GM19452 (cell line): ENCODE results near the gene POU2F1.
A peak's percentile ranks its signal among the peaks of the same experiment; 100 is the strongest.
"Not testable (repeated sequence)": the region's sequence is repeated elsewhere in the genome, so short reads cannot be mapped to it uniquely, and the experiment has no call there.

Experiments used
- ATAC-seq: cut with Tn5 transposase; IDR thresholded peaks from one replicate; pipeline ENCODE4 v1.9.1; 2021; ENCODE audit not compliant: unreplicated experiment

POU2F1 gene

GRCh38 chr1:167202049-167202448 is 18.6 kb upstream of the POU2F1 start:
- no peak for ATAC-seq

- not testable (repeated sequence) for ATAC-seq
Measured at GRCh38 chr1:167205306-167206050, 15.2 kb upstream of the POU2F1 start.

GRCh38 chr1:167206166-167206835 is 14.4 kb upstream of the POU2F1 start:
- no peak for ATAC-seq

- ATAC-seq, result no peak
Measured at GRCh38 chr1:167207940-167208623, 12.6 kb upstream of the POU2F1 start.

- no peak for ATAC-seq
Measured at GRCh38 chr1:167208624-167208976, 12.1 kb upstream of the POU2F1 start.

- ATAC-seq, result no peak
Measured at GRCh38 chr1:167209044-167209443, 11.6 kb upstream of the POU2F1 start.

- no peak for ATAC-seq
Measured at GRCh38 chr1:167210966-167211674, 9.6 kb upstream of the POU2F1 start.

GRCh38 chr1:167212025-167212424 is 8.7 kb upstream of the POU2F1 start:
- no peak for ATAC-seq

GRCh38 chr1:167216809-167217208 is 3.9 kb upstream of the POU2F1 start:
- ATAC-seq, result no peak

- ATAC-seq, result no peak
Measured at GRCh38 chr1:167219194-167219593, 1.5 kb upstream of the POU2F1 start.

- ATAC-seq, result peak; percentile 35
Measured at GRCh38 chr1:167219646-167220536, 795 bp upstream of the POU2F1 start.

GRCh38 chr1:167221126-167221737 is 546 bp downstream of the POU2F1 start:
- peak; percentile 19 for ATAC-seq

GRCh38 chr1:167221738-167222610 is 1.3 kb downstream of the POU2F1 start:
- ATAC-seq, result peak; percentile 45

GRCh38 chr1:167223144-167224103 is 2.7 kb downstream of the POU2F1 start:
- no peak for ATAC-seq

GRCh38 chr1:167224734-167225235 is 4.1 kb downstream of the POU2F1 start:
- ATAC-seq, result not testable (repeated sequence)

- no peak for ATAC-seq
Measured at GRCh38 chr1:167225920-167226319, 5.2 kb downstream of the POU2F1 start.

- no peak for ATAC-seq
Measured at GRCh38 chr1:167227934-167228378, 7.3 kb downstream of the POU2F1 start.
